Cerebellar nuclear complex (tissue), 1 donor: ENCODE results near the gene CRY2.
A peak's percentile ranks its signal among the peaks of the same experiment; 100 is the strongest.

Source experiments
- DNase-seq, 2 experiments: peaks; one replicate each; lab custom pipeline; 2025; lab: John Stamatoyannopoulos, UW

Gene CRY2

DNA sequence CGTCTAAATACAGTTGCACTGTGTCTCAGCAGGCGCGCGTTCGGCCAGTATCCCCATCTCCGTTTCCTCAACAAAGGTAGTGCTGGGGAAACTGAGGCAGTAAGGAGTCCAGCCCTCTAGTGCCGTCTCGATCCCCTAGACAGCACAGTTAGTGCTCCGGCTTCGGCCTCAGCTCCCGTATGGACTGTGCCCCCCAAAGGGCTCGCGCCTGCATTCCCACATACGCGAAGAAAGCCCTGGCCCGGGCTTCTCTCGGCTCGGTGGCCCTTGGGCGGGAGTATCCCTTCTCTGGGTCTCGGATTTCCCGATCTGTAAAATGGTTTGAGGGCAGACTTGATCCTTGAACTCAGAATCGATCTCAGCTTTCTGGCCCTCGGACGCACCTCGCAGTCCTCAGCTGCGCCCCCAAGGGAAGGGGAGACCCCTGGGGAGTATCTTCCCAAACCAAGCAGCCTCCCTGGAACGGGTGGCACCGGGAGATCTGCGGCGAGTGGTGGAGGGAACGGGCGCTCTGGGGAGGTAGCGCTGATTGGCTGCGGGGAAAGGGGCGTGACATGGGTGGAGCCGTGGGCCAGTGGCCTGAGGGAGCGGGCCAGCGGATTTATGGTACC lies 71.2 kb downstream of the CRY2 start:
- DNase-seq: peak in 1 of 2 experiments; percentile 63

DNA sequence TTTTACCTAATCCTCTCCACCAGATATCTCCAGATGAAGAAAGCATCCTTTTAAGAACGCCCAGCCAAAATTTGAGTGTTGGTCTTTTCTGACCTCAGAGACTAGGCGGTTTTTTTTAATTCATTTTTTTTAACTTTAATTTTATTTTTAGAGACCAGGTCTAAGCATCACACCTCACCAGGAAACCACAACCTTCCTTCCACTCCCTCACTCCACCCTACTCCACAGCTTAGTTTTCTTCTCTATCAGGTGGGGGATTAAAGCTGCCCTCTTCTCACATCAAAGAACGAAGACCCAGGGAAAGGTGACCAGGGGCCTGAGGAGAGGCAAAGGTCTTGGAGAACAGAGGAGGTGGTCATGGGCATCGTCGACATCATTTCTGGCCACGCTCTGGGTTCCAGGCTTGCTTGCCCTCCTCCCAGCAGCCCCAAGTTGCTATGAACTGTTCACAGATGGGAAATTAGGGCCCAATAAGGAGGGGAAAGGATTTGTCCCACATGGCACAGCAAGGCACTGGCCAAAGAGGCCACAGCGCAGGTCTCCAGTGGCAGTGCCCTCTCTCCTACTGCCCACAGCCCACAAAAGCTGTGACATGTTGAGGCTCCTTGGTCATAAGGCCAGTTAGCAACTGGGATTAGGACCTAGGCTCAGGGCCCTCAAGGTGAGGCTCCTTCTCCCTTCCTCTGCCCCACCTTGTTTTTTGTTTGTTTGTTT lies 71.8 kb downstream of the CRY2 start:
- DNase-seq: no peak

GRCh38 chr11:45919806-45920530 lies 72.7 kb downstream of the CRY2 start:
- DNase-seq: no peak

DNA sequence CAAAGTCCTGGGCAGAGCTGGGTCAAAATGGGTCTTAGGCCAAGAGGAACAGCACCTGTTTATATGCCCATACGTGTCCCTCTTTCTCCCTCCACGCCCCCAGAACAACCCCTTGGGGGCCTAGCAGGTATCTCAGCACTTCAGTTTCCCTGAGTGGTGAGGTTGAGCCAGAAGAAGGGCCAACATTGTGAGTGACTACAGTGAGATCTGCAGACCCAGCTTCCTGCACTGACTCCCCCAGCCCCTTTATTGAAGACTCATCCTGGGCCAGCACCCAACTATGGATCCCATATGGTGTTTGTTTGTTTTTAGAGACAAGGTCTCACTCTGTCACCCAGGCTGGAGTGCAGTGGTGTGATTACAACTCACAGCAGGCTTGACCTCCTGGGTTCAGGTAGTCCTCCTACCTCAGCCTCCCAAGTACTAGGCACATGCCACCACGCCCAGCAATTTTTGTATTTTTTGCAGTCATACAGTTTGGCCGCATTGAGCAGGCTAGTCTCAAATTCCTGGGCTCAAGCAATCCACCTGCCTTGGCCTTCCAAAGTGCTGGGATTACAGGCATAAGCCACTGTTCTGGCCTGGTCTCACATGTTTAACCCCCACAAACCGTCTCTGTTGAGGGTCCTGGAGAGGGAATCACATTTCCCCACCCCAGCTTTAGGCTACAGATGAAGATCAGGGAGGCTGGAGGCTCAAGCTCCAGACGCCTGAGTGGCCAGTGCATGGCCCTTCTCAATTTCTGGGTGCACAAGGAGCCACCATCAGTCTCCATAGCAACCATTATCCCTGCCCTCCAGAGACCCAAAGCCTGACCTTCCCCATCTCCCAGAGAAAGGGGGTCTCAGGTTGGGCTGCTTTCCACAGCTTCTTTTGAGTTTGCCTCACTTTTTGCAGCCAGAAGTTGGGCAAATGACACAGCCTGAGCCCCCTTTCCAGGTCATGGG lies 73.5 kb downstream of the CRY2 start:
- DNase-seq: no peak

DNA sequence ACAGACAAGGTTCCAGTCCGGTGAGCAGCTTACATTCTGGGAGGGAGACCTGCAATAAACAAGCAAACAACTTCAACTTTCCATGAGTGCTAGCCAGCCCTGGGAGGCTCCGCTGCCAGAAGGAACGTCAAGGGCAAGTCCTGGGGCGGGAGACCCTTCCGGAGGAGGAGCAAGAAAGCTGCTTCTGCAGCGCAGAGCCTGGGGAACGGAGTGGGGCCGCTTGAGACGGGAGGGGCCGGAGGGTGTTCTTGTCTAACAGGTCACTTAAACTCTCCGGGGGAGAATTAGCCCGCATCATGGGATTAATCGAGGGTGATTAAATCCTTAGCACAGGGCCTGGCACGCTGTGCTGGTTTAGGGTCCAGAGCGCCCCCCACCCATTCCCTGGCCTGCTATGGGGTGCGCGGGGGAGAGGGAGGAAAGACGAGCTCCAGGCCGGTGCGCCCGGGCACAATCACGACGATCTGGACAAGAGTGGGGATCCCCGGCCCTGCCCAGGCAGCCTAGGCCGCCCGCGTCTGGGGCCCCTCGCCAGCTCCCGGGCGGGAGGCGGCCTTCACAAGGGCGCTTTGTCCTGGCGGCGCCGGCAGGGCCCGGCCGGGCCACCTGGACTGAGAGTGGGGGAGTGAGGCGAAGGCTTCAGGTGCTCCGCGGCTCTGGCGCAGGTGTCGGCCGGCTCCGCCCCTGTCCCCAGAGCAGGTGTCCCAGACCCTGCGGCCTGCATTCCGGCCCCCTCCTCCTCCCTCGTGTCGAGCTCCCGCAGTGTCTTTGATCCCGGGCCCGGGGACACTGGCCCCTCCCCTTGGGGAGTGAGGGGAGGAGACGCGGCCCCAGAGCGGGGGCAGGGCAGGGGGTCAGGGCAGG lies 74.5 kb downstream of the CRY2 start:
- DNase-seq: no peak

GRCh38 chr11:45922425-45923082 lies 75.3 kb downstream of the CRY2 start, which contains the start of gene LARGE2:
LARGE2 (plus strand) TSS chr11:45922656; CDS start chr11:45922883, 227 bp downstream.
- no peak for DNase-seq

DNA sequence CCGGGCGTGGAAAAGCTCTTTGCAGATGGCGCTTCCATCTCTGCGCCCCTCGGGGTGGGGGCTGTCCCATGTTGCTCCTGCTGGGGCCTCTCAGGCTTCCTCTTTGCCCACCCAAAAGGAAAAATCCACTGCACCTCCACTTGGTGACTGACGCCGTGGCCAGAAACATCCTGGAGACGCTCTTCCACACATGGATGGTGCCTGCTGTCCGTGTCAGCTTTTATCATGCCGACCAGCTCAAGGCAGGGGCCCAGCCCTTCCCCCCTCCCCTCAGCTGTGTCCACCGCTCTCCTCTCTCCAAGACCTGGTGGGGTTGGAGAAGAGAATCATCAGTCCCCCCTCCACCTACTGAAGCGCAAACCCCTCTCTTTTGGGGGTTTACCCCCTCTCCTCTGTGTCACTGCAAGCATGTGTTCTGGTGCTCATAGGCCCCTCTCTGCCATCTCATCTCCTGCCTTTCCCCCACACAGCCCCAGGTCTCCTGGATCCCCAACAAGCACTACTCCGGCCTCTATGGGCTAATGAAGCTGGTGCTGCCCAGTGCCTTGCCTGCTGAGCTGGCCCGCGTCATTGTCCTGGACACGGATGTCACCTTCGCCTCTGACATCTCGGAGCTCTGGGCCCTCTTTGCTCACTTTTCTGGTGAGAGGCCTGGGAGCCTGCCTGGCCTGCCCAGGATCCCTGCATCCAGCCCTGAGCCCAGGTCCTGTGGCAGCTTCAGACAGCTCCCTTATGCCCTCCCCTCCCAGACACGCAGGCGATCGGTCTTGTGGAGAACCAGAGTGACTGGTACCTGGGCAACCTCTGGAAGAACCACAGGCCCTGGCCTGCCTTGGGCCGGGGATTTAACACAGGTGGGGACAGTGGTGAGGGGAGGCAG lies 77.0 kb downstream of the CRY2 start:
- DNase-seq: no peak

- no peak for DNase-seq
These were observed 77.7 kb downstream of the CRY2 start for GRCh38 chr11:45924927-45925326.

DNA sequence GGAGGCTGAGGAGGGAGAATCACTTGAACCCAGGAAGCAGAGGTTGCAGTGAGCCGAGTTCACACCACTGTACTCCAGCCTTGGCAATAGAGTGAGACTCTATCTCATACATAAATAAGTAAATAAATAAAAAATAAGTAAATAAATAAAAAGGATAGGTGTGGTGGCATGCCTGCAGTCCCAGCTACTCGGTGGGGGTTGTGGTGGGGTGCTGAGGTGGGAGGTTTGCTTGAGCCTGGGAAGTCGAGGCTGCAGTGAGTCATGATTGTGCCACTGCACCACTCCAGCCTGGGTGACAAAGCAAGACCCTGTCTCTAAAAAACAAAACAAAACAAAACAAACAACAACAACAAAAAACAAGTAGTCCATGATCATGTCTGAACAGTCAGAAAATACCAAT lies 78.3 kb downstream of the CRY2 start:
- no peak for DNase-seq

GRCh38 chr11:45926001-45926401 lies 78.7 kb downstream of the CRY2 start:
- DNase-seq: no peak

GRCh38 chr11:45926536-45927331 lies 79.5 kb downstream of the CRY2 start:
- no peak for DNase-seq

GRCh38 chr11:45927332-45927683 lies 80.0 kb downstream of the CRY2 start:
- no peak for DNase-seq

DNA sequence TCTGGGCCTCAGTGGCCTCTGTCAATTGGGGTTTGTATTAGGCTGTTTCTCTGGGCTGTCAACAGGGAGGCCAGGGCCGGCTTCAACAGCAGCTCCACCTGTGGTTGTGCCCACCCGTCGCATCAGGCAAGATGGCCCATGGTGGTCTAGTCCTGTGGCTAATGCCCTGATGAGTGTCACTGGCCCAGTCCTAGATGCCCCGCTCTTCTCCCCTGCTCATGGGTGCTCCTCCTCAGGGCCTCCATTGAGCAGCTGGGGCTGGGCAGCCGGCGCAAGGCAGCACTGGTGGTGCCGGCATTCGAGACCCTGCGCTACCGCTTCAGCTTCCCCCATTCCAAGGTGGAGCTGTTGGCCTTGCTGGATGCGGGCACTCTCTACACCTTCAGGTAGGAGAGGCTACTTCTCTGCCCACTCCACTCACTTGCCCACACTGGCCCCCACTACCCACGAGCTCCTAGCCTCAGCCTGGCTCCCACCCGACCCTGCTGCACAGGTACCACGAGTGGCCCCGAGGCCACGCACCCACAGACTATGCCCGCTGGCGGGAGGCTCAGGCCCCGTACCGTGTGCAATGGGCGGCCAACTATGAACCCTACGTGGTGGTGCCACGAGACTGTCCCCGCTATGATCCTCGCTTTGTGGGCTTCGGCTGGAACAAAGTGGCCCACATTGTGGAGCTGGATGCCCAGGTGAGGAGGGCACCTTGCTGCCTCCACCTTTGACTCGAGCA lies 80.6 kb downstream of the CRY2 start:
- no peak for DNase-seq

DNA sequence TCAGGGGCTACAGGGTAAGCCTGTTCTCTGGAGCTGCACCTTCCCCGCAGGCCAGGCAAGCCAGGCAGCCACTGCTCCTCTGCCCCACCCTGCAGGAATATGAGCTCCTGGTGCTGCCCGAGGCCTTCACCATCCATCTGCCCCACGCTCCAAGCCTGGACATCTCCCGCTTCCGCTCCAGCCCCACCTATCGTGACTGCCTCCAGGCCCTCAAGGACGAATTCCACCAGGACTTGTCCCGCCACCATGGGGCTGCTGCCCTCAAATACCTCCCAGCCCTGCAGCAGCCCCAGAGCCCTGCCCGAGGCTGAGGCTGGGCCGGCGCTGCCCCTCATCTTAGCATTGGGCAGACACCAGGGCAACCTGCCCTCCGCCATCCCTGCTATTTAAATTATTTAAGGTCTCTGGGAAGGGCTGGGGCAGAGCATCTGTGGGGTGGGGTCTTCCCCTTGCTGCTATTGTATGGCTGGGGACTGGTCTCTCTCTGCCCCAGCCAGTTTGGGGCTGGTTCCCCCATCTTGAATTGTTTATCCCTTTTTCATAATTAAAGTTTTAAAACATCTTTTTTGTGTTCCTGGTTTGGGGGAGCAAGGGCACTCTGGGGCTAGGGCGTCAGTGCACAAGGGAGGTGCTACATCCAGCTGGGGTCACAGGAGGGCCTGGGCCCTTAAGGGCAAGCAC lies 81.4 kb downstream of the CRY2 start:
- DNase-seq: no peak

DNA sequence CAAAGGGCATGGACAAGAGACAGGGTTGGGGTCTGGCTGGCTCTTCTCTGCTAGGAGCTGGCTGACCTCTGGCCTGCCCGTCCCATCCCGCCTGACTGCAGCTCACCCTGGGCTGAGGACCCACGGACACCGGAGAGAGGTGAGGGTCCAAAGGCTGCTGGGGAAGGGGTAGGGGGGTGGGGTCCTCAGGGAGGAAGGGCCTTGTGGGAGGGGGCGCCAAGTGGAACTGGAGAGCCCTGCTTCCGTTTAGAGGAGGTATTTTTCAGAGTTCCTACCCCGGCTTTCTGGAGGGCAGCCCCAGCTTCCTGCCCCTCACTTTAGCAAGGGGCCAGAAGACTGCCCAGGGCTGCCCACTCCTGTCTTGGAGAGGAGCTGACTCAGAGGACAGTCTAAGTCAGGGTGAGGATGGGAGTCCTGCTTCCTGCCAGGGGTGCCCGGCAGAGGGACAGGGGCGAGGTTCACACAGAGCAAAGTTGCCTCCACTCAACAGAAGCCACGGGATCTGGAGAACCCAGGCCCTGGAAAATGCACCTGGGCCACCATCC lies 82.3 kb downstream of the CRY2 start:
- DNase-seq: no peak

DNA sequence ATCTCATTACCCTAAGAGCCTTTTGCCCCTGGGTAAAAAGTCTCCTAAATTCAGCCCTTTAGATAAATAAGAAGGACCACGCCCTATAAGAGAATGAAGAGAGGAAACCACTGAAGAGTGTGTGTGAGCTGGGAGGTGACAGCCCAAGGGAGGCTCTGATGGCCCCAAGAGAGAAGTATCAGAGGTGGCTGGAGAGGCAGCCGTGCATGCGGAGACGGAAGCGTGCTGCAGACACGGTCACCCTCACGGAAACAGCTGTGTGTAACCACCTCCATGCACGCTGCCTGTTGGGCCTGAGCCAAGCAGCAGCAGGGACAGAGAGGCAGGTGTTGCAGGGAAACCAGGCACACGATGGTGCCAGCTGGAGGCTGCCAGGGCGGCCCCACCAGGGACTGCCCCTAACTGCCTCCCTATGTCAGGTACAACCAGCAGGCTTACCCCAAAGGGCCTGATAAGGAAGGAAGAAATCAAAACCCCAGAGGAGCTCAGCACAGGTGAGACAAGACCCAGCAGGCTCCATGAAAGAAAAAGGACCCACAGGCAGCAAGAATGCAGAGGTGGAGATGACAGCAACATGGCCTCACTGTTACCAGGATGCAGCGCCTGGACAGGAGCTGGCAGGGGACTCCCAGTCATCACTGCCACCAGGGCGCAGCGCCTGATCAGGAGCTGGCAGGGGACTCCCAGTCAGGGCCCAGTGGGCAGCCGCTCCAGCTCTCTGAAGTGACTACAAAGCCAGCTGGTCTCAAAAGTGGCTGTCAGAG lies 82.9 kb downstream of the CRY2 start:
- DNase-seq: no peak
